K562 (cell line): ENCODE results near the gene SYN1. TPM values are rescaled to one million over a fixed set of nuclear protein-coding genes. Genes with fewer than 3 reads are reported as not detected.

Experiments
- CC2D1A ChIP-seq: fragments of 450-650 bp; IDR thresholded peaks from 2 replicates; pipeline ENCODE4 v1.6.1; 2017; ENCODE audit warnings: mild to moderate bottlenecking
- CXXC5 ChIP-seq: fragments of 250-450 bp; sonication (Bioruptor Pico); IDR thresholded peaks from 2 replicates; pipeline ENCODE4 v1.8.0; 2022; ENCODE audit warnings: inconsistent platforms, mild to moderate bottlenecking, moderate library complexity
- DACH1 ChIP-seq: fragments of 450-650 bp; IDR thresholded peaks from 2 replicates; pipeline ENCODE4 v1.6.1; 2018; ENCODE audit not compliant: partially characterized antibody
- ETV1 ChIP-seq: fragments of 450-650 bp; conservative IDR thresholded peaks from 2 replicates; pipeline ENCODE4 v1.6.1; 2016; ENCODE audit warnings: missing genetic modification characterization, control low read depth, low read depth, missing compliant biosample characterization
- JUN ChIP-seq, 2 experiments: sonication (generic) in 1 of 2; formaldehyde crosslinking in 1 of 2; IDR thresholded peaks; 2 replicates each; pipeline versions ENCODE4 v1.6.1 to v1.8.0; 2012 to 2022; ENCODE audit warnings: borderline replicate concordance in 2 of 2, mild to moderate bottlenecking in 2 of 2, improper control_type of control experiment in 1 of 2, low read depth in 1 of 2, low read length in 1 of 2, missing genetic modification reagents in 1 of 2
- MAFG ChIP-seq: fragments of 450-650 bp; conservative IDR thresholded peaks from 2 replicates; pipeline ENCODE4 v1.6.1; 2016; ENCODE audit warnings: missing genetic modification characterization, missing compliant biosample characterization
- MTA1 ChIP-seq: fragments of 450-650 bp; IDR thresholded peaks from 2 replicates; pipeline ENCODE4 v1.6.1; 2017; ENCODE audit warnings: borderline replicate concordance
- NELFE ChIP-seq: IDR thresholded peaks from 2 replicates; pipeline ENCODE4 v1.6.1; 2011; ENCODE audit warnings: mild to moderate bottlenecking; ENCODE audit not compliant: insufficient read depth, insufficient read length
- NR2C2 ChIP-seq, 2 experiments: fragments of 200-800 bp in 1 of 2; sonication (Bioruptor generic) in 1 of 2; sonication (generic) in 1 of 2; formaldehyde crosslinking in 1 of 2; IDR thresholded peaks; 2 replicates each; pipeline versions ENCODE4 v1.6.1 to v1.8.0; 2016 to 2022; ENCODE audit warnings: mild to moderate bottlenecking in 1 of 2, missing compliant biosample characterization in 1 of 2, missing genetic modification characterization in 1 of 2, missing genetic modification reagents in 1 of 2
- POLR2AphosphoS5 ChIP-seq: IDR thresholded peaks from 2 replicates; pipeline ENCODE4 v1.6.1; 2011; ENCODE audit warnings: mild to moderate bottlenecking, low read depth, low read length, moderate library complexity; ENCODE audit not compliant: control insufficient read depth, insufficient read depth
- POLR2H ChIP-seq: IDR thresholded peaks from 2 replicates; pipeline ENCODE4 v1.6.1; 2016; ENCODE audit warnings: missing genetic modification characterization, low read depth, mild to moderate bottlenecking, control low read depth, missing compliant biosample characterization, moderate library complexity
- RB1 ChIP-seq: fragments of 450-650 bp; IDR thresholded peaks from 2 replicates; pipeline ENCODE4 v1.6.1; 2017; ENCODE audit warnings: low read depth, mild to moderate bottlenecking
- SMARCA5 ChIP-seq: fragments of 450-650 bp; IDR thresholded peaks from 2 replicates; pipeline ENCODE4 v1.6.1; 2016
- SMARCE1 ChIP-seq: fragments of 450-650 bp; IDR thresholded peaks from 2 replicates; pipeline ENCODE4 v1.7.1; 2016; ENCODE audit warnings: mild to moderate bottlenecking
- TAF9B ChIP-seq: fragments of 450-650 bp; IDR thresholded peaks from 2 replicates; pipeline ENCODE4 v1.6.1; 2018; ENCODE audit warnings: mild to moderate bottlenecking; ENCODE audit not compliant: partially characterized antibody
- TCF3 ChIP-seq: sonication (generic); formaldehyde crosslinking; IDR thresholded peaks from 2 replicates; pipeline ENCODE4 v1.4.0; 2020; ENCODE audit warnings: mild to moderate bottlenecking, missing genetic modification reagents
- TRIM24 ChIP-seq, 2 experiments: fragments of 450-650 bp; IDR thresholded peaks; 2 replicates each; pipeline ENCODE4 v1.6.1; 2016
- UBTF ChIP-seq, 2 experiments: IDR thresholded peaks; 2 replicates each; pipeline ENCODE4 v1.6.1; 2012; ENCODE audit warnings: improper control_type of control experiment in 2 of 2, low read depth in 2 of 2, low read length in 2 of 2, borderline replicate concordance in 1 of 2
- ZNF175 ChIP-seq: fragments of 200-800 bp; sonication (Bioruptor generic); IDR thresholded peaks from 2 replicates; pipeline ENCODE4 v1.6.1; 2016; ENCODE audit warnings: low read depth, mild to moderate bottlenecking, missing genetic modification characterization, missing compliant biosample characterization
- polyA plus RNA-seq, 8 experiments: library from polyadenylated mRNA; depleted of rRNA in 4 of 8; stranded (reverse) in 5 of 8; unstranded in 3 of 8; fragments of >200 nt; fragmentation: Nextera tagmentation in 2 of 8; fragmentation: Illumina TruSeq in 1 of 8; extraction: Ambion mirVana in 2 of 8; extraction: Trizol in 1 of 8; gene quantifications; 2 replicates each; pipeline versions ENCODE4 v1.2.1 to v1.2.3, GENCODE V29; 2011 to 2014; ENCODE audit warnings: inconsistent platforms in 1 of 8, missing spikeins in 1 of 8
- total RNA-seq, 7 experiments: library from RNA; depleted of rRNA in 6 of 7; stranded (reverse); fragments of >200 nt in 6 of 7; fragmentation: Illumina TruSeq in 2 of 7; extraction: Trizol in 2 of 7; gene quantifications; 2 replicates each; pipeline versions ENCODE4 v1.2.1 to v1.2.3, GENCODE V29; 2011 to 2021; ENCODE audit warnings: low replicate concordance in 1 of 7
- TF ChIP-seq, protein P1 (sequence below): fragments of 200-800 bp; sonication (Bioruptor generic); IDR thresholded peaks from 2 replicates; pipeline ENCODE4 v1.6.1; 2017; ENCODE audit warnings: missing genetic modification characterization, missing compliant biosample characterization

SYN1 gene
- total and polyA plus RNA-seq, 9 of the 15 experiments (the other 6 are each of a cell fraction or from before 2014, with no cell fraction given), result 0.01 to 0.28 (median 0.18) TPM; not detected in 2

DNA sequence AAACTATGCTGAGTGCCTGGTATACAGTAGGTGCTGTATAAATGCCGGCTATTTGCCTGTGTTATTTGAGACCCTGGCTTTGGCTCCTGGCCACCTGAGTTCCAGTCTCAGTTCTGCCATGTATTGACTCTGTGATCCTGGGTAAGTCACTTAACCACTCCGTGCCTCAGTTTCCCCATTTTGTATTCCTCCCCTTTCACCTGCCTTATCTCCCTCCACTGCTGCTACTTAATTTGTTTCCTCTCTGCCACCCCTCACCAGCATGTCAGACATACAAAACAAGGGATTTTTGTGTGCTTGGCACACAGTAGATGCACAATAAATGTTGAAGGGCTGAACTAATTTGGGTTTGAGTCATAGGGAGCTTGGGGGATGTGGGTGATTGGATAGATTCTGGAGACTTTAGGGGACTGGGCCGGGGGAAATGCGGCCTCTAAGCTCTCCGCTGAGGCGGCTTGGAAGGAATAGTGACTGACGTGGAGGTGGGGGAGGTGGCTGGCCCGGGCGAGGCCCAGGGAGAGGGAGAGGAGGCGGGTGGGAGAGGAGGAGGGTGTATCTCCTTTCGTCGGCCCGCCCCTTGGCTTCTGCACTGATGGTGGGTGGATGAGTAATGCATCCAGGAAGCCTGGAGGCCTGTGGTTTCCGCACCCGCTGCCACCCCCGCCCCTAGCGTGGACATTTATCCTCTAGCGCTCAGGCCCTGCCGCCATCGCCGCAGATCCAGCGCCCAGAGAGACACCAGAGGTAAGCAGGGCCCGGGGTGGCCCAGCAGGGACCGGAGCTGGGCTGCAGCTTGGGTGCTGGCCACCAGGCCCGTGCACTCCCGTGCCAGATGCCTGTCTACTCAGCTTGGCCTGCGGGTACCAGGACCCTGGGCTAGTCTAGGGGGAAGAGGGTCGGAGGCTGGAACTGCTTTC is 37.7 kb downstream of the SYN1 start, which contains the start of gene TIMP1 (continued):
- TF ChIP-seq ETV1 (tag) (peak; percentile 54), NELFE (no peak), POLR2AphosphoS5 (peak; percentile 77), TAF9B (peak; percentile 67), DACH1 (peak; percentile 27), CXXC5 (CRISPR knock-in tag) (peak; percentile 55), ZNF175 (CRISPR knock-in tag) (0 out of 2 replicates have a peak, but pooled peaks have one; percentile 48), RB1 (peak; percentile 11; the same call in 1 of the 2 replicates), JUN (IDR thresholded peaks at IDR 0.05; ENCODE audit: borderline replicate concordance, low read depth, low read length) (peak; percentile 62), JUN (CRISPR knock-in tag; IDR thresholded peaks at IDR 0.05; ENCODE audit: borderline replicate concordance) (0 out of 2 replicates have a peak, but pooled peaks have one; percentile 32), MAFG (tag) (no peak), POLR2H (tag) (peak; percentile 69), SMARCA5 (peak; percentile 79), TCF3 (CRISPR knock-in tag) (no peak), MTA1 (peak; percentile 72), SMARCE1 (peak; percentile 62; the same call in 1 of the 2 replicates), CC2D1A (0 out of 2 replicates have a peak, but pooled peaks have one; percentile 50), NR2C2 (CRISPR knock-in tag; IDR thresholded peaks at IDR 0.05) (no peak), NR2C2 (tag; IDR thresholded peaks at IDR 0.05) (peak; percentile 45; the same call in 1 of the 2 replicates), UBTF (IDR thresholded peaks at IDR 0.05; ENCODE audit: borderline replicate concordance in 1 of 2, low read depth in 2 of 2, low read length in 2 of 2) (peak in 1 of 2 experiments; percentile 49; a peak in 1 of 4 replicates), TRIM24 (IDR thresholded peaks at IDR 0.05) (0 out of 4 replicates have a peak, but pooled peaks of 1 of the 2 experiments have one; percentile 39)
- TF ChIP-seq, protein P1, sequence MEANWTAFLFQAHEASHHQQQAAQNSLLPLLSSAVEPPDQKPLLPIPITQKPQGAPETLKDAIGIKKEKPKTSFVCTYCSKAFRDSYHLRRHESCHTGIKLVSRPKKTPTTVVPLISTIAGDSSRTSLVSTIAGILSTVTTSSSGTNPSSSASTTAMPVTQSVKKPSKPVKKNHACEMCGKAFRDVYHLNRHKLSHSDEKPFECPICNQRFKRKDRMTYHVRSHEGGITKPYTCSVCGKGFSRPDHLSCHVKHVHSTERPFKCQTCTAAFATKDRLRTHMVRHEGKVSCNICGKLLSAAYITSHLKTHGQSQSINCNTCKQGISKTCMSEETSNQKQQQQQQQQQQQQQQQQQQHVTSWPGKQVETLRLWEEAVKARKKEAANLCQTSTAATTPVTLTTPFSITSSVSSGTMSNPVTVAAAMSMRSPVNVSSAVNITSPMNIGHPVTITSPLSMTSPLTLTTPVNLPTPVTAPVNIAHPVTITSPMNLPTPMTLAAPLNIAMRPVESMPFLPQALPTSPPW, result peak; percentile 83
